Measurements from ENCODE around the gene MRAS.

The MRAS gene

DNA sequence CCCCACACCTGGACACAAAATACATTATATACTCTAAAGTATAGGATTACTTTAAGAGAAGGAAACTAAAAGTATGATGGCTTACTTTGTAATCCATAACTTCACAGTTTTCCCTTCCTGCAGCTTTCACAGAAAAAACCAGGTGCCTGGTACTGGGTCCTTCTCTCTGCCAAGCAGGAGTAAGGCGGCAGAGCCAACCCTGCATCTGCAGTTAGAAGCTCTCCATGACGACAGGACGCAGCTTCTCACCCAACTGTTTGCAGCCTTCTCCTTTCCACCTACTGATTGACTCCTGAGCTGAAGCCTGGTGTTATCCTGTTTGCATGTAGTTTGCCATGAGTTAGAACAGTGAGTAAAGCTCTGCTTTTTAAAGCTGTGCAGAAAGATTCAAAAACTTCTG, 6.7 kb downstream of the MRAS start:
- TF ChIP-seq MYC (IDR thresholded peaks at IDR 0.05; ENCODE audit: low read depth, low read length) (no peak), POLR2A (IDR thresholded peaks at IDR 0.05; ENCODE audit: extremely low read depth, insufficient read length) (no peak)
- TF ChIP-seq, protein P1, sequence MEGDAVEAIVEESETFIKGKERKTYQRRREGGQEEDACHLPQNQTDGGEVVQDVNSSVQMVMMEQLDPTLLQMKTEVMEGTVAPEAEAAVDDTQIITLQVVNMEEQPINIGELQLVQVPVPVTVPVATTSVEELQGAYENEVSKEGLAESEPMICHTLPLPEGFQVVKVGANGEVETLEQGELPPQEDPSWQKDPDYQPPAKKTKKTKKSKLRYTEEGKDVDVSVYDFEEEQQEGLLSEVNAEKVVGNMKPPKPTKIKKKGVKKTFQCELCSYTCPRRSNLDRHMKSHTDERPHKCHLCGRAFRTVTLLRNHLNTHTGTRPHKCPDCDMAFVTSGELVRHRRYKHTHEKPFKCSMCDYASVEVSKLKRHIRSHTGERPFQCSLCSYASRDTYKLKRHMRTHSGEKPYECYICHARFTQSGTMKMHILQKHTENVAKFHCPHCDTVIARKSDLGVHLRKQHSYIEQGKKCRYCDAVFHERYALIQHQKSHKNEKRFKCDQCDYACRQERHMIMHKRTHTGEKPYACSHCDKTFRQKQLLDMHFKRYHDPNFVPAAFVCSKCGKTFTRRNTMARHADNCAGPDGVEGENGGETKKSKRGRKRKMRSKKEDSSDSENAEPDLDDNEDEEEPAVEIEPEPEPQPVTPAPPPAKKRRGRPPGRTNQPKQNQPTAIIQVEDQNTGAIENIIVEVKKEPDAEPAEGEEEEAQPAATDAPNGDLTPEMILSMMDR (IDR thresholded peaks at IDR 0.05; ENCODE audit: low read depth, low read length) = no peak
- TF ChIP-seq, protein P2, sequence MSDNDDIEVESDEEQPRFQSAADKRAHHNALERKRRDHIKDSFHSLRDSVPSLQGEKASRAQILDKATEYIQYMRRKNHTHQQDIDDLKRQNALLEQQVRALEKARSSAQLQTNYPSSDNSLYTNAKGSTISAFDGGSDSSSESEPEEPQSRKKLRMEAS (IDR thresholded peaks at IDR 0.05; ENCODE audit: low read depth, low read length) = no peak
- DNase-seq (ENCODE audit: low read depth) = no peak
- H3K4me3 ChIP-seq (ENCODE audit: low read depth, low read length) = no peak overlapping the region

DNA sequence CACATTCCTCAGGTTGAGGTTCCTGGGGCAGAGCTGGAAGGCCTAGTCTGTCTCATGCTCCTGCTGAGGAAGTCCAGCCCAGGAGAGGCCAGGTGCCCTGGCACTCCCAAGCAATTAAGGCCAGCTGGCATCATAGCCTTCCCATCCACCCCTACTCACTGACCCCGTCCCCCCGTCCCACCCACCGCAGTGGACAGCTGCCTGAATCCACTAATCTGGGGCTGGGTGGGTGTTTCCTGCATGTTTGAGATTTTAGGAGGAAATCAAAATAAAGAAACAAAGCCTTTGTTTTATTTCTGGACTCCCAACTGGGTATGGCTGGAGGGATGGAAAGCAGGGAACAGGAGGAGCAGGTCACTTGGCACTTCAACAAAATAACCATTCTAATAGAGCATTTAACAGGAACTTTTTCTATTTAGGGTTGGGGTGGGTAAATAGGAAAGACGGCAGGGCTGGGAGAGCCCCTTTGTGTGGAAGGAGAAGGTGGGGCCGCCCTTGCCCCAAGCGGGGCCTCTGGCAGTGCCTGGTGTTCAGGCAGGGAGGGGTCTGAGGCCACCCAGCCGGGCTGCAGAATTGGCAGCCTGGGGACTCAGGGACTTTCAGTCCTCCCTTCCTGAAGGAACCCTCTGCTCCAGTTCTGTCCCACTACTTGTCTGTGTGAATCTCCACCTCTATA, 8.5 kb downstream of the MRAS start:
- no peak overlapping the region for H3K4me3 ChIP-seq (ENCODE audit: low read depth, low read length)
- TF ChIP-seq, protein P1 (IDR thresholded peaks at IDR 0.05; ENCODE audit: low read depth, low read length) = no peak
- TF ChIP-seq MYC (IDR thresholded peaks at IDR 0.05; ENCODE audit: low read depth, low read length) = no peak
- TF ChIP-seq, protein P2 (IDR thresholded peaks at IDR 0.05; ENCODE audit: low read depth, low read length) = no peak
- TF ChIP-seq POLR2A (IDR thresholded peaks at IDR 0.05; ENCODE audit: extremely low read depth, insufficient read length) = no peak
- no peak for DNase-seq (ENCODE audit: low read depth)

DNA sequence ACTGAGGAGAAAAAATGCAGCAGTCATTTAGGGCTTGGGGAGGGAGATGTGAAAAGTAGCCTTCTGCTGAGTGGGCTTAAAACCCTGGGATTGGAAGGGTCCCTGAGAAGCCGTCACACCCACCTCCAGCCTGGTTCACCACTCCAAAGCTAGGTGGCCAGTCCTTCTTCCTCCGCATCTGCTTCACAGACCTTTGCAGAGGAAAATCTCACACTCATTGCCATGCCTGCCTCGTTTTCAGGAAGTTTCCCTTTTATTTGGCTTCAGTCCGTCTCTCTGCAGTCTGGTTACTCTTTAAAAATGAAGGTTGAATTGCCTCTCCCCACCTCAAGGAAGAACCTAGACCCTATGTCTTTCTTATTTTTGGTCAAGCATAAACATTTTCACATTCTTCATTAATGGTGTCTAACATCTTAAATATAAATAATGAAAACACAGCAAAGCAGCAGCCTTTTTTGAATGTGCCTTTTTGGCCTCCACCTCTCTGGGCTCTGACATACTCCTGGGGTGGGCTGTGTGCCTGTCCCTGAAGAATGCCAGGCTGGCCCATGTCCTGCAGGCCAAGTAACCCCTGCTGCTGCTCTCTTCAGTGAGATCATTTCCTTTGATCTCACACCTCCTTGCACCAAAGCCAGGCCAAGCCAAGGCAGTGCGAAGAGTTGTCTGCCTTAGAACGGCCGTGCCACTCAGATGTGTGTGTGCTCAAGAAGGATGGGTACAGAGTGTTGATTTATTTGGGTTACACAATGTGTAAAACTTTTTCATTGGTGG, 11.0 kb downstream of the MRAS start:
- no peak for DNase-seq (ENCODE audit: low read depth)
- TF ChIP-seq, protein P1 (IDR thresholded peaks at IDR 0.05; ENCODE audit: low read depth, low read length) = no peak
- TF ChIP-seq, protein P2 (IDR thresholded peaks at IDR 0.05; ENCODE audit: low read depth, low read length) = no peak
- TF ChIP-seq MYC (IDR thresholded peaks at IDR 0.05; ENCODE audit: low read depth, low read length) = no peak
- no peak for TF ChIP-seq POLR2A (IDR thresholded peaks at IDR 0.05; ENCODE audit: extremely low read depth, insufficient read length)
- no peak overlapping the region for H3K4me3 ChIP-seq (ENCODE audit: low read depth, low read length)

DNA sequence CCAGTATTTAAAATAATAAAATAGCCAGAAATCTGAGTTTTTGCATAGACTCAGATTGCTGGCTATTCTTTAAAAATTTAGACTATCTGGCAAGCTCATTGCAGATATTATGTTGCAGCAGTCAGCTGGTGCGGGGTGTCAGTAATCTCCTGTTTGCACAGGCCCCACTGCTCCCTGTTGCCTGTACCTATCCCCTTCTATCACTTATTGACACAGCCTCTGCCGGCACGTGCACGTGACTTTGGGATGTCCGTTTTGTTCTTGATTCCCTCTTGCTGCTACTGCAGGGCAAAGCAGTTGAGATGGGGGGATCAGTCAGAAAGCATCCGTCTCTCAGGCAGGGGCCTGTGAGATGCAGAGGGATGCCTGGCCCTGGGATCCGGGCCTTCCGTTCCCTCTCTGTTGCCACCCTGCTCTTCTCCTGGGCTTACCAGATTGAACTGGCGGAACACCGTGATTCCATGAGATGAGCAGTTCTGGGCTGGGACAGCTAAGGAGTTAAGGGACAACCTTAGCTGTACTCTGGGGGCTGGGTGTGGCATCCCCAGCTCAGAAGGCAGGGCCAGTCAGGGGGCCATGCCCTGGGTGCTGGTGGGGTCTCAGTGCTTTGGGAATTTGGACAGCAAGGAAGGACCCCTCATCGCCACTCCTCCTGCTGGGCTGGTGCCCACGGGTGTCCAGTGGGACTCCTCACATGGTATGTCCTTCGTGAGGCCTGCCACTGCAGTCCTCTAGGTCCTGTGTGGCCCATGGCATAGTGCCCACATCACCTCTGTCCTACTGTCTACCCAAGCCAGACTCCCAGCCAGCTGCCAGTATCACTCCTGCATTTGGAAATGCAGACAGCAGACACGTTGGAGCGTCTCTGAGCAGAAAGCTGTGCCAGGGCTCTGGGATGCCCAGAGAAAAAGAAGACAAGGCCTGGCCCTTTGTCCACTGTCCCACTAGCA, 11.8 kb downstream of the MRAS start:
- DNase-seq (ENCODE audit: low read depth) = no peak
- TF ChIP-seq, protein P1 (IDR thresholded peaks at IDR 0.05; ENCODE audit: low read depth, low read length) = no peak
- TF ChIP-seq POLR2A (IDR thresholded peaks at IDR 0.05; ENCODE audit: extremely low read depth, insufficient read length) = no peak
- no peak for TF ChIP-seq MYC (IDR thresholded peaks at IDR 0.05; ENCODE audit: low read depth, low read length)
- TF ChIP-seq, protein P2 (IDR thresholded peaks at IDR 0.05; ENCODE audit: low read depth, low read length) = no peak

DNA sequence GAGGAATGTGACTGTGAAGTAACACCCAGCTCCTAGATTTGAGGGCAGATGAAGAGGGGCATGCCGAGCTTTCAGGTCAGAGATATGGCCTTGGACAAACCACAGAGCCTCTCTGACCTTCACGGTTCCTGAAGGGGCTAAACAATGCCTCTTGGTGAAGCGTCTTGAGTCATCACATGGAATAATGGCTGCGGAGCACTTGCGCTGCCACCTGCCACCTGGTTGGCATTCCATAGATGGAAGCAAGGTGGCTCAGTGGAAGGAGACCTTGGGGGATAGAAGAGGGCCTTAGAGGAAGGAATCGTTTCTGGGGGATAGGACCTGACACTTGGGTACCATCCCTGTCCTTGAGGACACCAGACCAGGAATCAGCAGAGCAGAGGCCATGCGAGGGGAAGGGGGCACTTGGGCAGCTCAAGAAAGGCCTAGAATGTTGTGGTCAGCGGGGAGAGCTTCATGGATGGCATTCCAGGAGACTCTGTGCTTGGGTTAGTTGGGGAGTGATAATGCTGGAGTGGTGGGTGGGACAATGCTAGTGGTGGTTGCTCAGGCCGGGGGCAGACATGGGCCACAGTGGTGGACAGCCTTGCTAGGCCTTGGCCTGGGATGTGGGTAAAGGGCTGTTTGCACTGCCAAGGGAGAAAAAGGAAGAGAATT, 12.6 kb downstream of the MRAS start:
- DNase-seq (ENCODE audit: low read depth) = no peak
- no peak overlapping the region for H3K4me3 ChIP-seq (ENCODE audit: low read depth, low read length)
- TF ChIP-seq, protein P1 (IDR thresholded peaks at IDR 0.05; ENCODE audit: low read depth, low read length) = no peak
- TF ChIP-seq POLR2A (IDR thresholded peaks at IDR 0.05; ENCODE audit: extremely low read depth, insufficient read length) (no peak), MYC (IDR thresholded peaks at IDR 0.05; ENCODE audit: low read depth, low read length) (no peak)
- TF ChIP-seq, protein P2 (IDR thresholded peaks at IDR 0.05; ENCODE audit: low read depth, low read length) = no peak

More for the DNA sequence above, 11.8 kb downstream of the MRAS start:
- H3K4me3 ChIP-seq (ENCODE audit: low read depth, low read length) = no peak overlapping the region

Measured in NB4 (cell line).